ENCODE measurements around the gene CRY1. TPM values are rescaled to one million over a fixed set of nuclear protein-coding genes. Genes with fewer than 3 reads are reported as not detected.

The CRY1 gene
- polyA plus RNA-seq, 2 of the 4 experiments (the other 2 are of a cell fraction), result 15.8 to 26.1 TPM

- Histone ChIP-seq H3K4me1 (0 out of 3 replicates have a peak, but pooled peaks cover 4% of the 10 kb centered on the region), H3K9me3 (no peaks in the 10 kb centered on the region), H3K4me3 (no peak overlapping the region), H3K4me2 (no peak overlapping the region), H3K27ac (no peak overlapping the region)
- FAIRE-seq (no peak), ATAC-seq (no peak), DNase-seq (ENCODE audit: low read depth in 1 of 2, low spot score in 1 of 2) (no peak)
- TF ChIP-seq, protein P1, sequence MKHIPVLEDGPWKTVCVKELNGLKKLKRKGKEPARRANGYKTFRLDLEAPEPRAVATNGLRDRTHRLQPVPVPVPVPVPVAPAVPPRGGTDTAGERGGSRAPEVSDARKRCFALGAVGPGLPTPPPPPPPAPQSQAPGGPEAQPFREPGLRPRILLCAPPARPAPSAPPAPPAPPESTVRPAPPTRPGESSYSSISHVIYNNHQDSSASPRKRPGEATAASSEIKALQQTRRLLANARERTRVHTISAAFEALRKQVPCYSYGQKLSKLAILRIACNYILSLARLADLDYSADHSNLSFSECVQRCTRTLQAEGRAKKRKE (CRISPR knock-in tag; IDR thresholded peaks at IDR 0.05; ENCODE audit: low read depth), result no peak
- WGBS (ENCODE audit: missing lambda C conversion rate), result 65% methylated on average over 2 of the region's 2 CpGs
- ChIA-PET CTCF (interaction anchor here (0.6 to 15.9 kb wide), 7 partner anchors 9 to 902 kb away, joined by 3 to 419 read pairs (median 5); no protein-coding TSS in a partner anchor), POLR2A (no interaction called here)
Observed at GRCh38 chr12:107135177-107135576, 41.8 kb upstream of the CRY1 start.

- H3K4me1 ChIP-seq, result 0 out of 3 replicates have a peak, but pooled peaks cover 4% of the 10 kb centered on the region
- no peak overlapping the region for H3K4me3 ChIP-seq
- H3K9me3 ChIP-seq, result no peaks in the 10 kb centered on the region
- TF ChIP-seq SREBF2 (IDR thresholded peaks at IDR 0.05), result no peak
- no peak for TF ChIP-seq MAX (IDR thresholded peaks at IDR 0.05)
- TF ChIP-seq, protein P2, sequence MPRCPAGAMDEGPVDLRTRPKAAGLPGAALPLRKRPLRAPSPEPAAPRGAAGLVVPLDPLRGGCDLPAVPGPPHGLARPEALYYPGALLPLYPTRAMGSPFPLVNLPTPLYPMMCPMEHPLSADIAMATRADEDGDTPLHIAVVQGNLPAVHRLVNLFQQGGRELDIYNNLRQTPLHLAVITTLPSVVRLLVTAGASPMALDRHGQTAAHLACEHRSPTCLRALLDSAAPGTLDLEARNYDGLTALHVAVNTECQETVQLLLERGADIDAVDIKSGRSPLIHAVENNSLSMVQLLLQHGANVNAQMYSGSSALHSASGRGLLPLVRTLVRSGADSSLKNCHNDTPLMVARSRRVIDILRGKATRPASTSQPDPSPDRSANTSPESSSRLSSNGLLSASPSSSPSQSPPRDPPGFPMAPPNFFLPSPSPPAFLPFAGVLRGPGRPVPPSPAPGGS (IDR thresholded peaks at IDR 0.05), result no peak
- 0 out of 3 replicates have a peak, but pooled peaks have one; percentile 6 for TF ChIP-seq SMC3 (IDR thresholded peaks at IDR 0.05)
- TF ChIP-seq TFCP2L1 (CRISPR knock-in tag; IDR thresholded peaks at IDR 0.05), result no peak
- peak in 1 of 2 experiments; percentile 68; a peak in 3 of 6 replicates for ATAC-seq
- H3K4me2 ChIP-seq, result no peak overlapping the region
- POLR2A ChIA-PET, result no interaction called here
- no peak for FAIRE-seq
- WGBS (ENCODE audit: missing lambda C conversion rate), result 50% methylated on average over 1 of the region's 1 CpG
- peak; percentile 34 to 71 for DNase-seq (ENCODE audit: low read depth in 1 of 2, low spot score in 1 of 2)
- CTCF ChIA-PET, result interaction anchor here (1.1 to 15.9 kb wide), 7 partner anchors 9 to 486 kb away, joined by 3 to 419 read pairs (median 53); a partner anchor contains a TSS
- H3K27ac ChIP-seq, result no peak overlapping the region
Observed at GRCh38 chr12:107134558-107134957, 41.2 kb upstream of the CRY1 start.

- ChIA-PET CTCF (interaction anchor here (0.8 to 15.9 kb wide), 10 partner anchors 10 to 487 kb away, joined by 3 to 419 read pairs (median 30); a partner anchor contains a TSS), POLR2A (no interaction called here)
- H3K4me1 ChIP-seq, result 0 out of 3 replicates have a peak, but pooled peaks cover 4% of the 10 kb centered on the region
- no peak overlapping the region for H3K4me3 ChIP-seq
- no peak for FAIRE-seq
- WGBS (ENCODE audit: missing lambda C conversion rate), result 64% methylated on average over 4 of the region's 4 CpGs
- peak overlapping the region in 1 of 2 experiments; percentile 34; a peak in 1 of 6 replicates for H3K27ac ChIP-seq
- H3K4me2 ChIP-seq, result no peak overlapping the region
- no peaks in the 10 kb centered on the region for H3K9me3 ChIP-seq
- TF ChIP-seq MYC (IDR thresholded peaks at IDR 0.05; ENCODE audit: borderline replicate concordance, low read length) (no peak), HMGXB4 (CRISPR knock-in tag; IDR thresholded peaks at IDR 0.05; ENCODE audit: borderline replicate concordance) (no peak), POLR2AphosphoS2 (conservative IDR thresholded peaks at IDR 0.05; ENCODE audit: low read length) (no peak), CHD4 (IDR thresholded peaks at IDR 0.05; ENCODE audit: borderline replicate concordance) (no peak), ESRRA (IDR thresholded peaks at IDR 0.05; ENCODE audit: borderline replicate concordance, low read length) (no peak), MAX (IDR thresholded peaks at IDR 0.05) (no peak), HDAC2 (IDR thresholded peaks at IDR 0.05) (no peak), FOSL2 (IDR thresholded peaks at IDR 0.05) (no peak), FOSL2 (CRISPR knock-in tag; IDR thresholded peaks at IDR 0.05) (no peak), RAD21 (conservative IDR thresholded peaks at IDR 0.05 in 1 of 2, IDR thresholded peaks at IDR 0.05 in 1 of 2) (peak; percentile 38 to 44), HOXB5 (CRISPR knock-in tag; IDR thresholded peaks at IDR 0.05) (no peak), RFX5 (IDR thresholded peaks at IDR 0.05) (no peak), EHMT2 (IDR thresholded peaks at IDR 0.05; ENCODE audit: low read depth) (no peak), SMC3 (IDR thresholded peaks at IDR 0.05) (peak; percentile 15; the same call in 1 of the 3 replicates), KDM5A (IDR thresholded peaks at IDR 0.05) (no peak), RNF2 (IDR thresholded peaks at IDR 0.05; ENCODE audit: borderline replicate concordance, low read depth) (no peak), GATA3 (IDR thresholded peaks at IDR 0.05; ENCODE audit: borderline replicate concordance) (no peak), ZNF302 (CRISPR knock-in tag; IDR thresholded peaks at IDR 0.05) (no peak), EHF (CRISPR knock-in tag; IDR thresholded peaks at IDR 0.05) (no peak)
- TF ChIP-seq, protein P3, sequence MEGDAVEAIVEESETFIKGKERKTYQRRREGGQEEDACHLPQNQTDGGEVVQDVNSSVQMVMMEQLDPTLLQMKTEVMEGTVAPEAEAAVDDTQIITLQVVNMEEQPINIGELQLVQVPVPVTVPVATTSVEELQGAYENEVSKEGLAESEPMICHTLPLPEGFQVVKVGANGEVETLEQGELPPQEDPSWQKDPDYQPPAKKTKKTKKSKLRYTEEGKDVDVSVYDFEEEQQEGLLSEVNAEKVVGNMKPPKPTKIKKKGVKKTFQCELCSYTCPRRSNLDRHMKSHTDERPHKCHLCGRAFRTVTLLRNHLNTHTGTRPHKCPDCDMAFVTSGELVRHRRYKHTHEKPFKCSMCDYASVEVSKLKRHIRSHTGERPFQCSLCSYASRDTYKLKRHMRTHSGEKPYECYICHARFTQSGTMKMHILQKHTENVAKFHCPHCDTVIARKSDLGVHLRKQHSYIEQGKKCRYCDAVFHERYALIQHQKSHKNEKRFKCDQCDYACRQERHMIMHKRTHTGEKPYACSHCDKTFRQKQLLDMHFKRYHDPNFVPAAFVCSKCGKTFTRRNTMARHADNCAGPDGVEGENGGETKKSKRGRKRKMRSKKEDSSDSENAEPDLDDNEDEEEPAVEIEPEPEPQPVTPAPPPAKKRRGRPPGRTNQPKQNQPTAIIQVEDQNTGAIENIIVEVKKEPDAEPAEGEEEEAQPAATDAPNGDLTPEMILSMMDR (IDR thresholded peaks at IDR 0.05), result 0 out of 3 replicates have a peak, but pooled peaks have one; percentile 13
- TF ChIP-seq, protein P4, sequence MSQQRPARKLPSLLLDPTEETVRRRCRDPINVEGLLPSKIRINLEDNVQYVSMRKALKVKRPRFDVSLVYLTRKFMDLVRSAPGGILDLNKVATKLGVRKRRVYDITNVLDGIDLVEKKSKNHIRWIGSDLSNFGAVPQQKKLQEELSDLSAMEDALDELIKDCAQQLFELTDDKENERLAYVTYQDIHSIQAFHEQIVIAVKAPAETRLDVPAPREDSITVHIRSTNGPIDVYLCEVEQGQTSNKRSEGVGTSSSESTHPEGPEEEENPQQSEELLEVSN (IDR thresholded peaks at IDR 0.05; ENCODE audit: borderline replicate concordance, low read depth), result no peak
- no peak for DNase-seq (ENCODE audit: low read depth in 1 of 2, low spot score in 1 of 2)
- ATAC-seq, result no peak
Observed at GRCh38 chr12:107133462-107133861, 40.1 kb upstream of the CRY1 start.
